ENCODE results near the gene IFFO2.

GRCh38 chr1:18879215-18879790, 77.2 kb downstream of the IFFO2 start:
- TF ChIP-seq CTCF (IDR thresholded peaks at IDR 0.05) (no peak), POLR2A (IDR thresholded peaks at IDR 0.05) (no peak)

Measured in esophagus squamous epithelium (tissue), 4 donors.